ENCODE results near the gene MT1F. TPM values are rescaled to one million over a fixed set of nuclear protein-coding genes. Genes with fewer than 3 reads are reported as not detected.

MT1F gene
- total and polyA plus RNA-seq, 2 of the 4 experiments (the other 2 are of a cell fraction), result 0.56 TPM; not detected in 1

DNA sequence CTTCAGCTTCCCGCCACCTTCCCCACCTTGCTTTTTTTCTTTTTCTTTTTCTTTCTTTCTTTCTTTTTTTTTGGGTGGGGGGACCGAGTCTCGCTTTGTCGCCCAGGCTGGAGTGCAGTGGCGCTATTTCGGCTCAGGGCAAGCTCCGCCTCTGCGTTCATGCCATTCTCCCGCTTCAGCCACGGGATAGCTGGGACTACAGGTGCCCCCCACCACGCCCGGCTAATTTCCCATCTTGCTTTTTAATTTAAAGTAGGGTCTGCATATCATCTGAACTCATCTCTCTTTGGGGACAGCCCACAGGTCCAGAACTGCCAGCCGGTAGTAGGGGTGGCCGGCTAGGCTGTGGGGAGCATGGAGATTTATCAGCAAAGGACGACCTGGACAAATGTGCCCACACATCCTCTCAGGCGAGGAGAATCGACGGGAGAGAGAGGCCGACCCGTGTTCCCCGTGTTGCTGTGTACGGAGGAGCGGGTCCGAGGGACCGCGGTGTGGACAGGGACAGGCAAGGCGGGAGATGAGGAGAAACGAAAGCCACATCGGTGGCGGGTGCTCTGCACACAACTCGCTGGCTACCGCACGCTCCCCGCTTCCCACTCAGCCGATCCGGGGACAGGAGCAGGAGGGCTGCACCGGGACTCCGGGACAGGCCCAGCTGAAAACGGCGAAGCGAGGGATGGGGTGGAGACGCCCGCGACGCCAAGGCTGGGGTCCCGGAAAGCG, 22.9 kb upstream of the MT1F start:
- Histone ChIP-seq H4K8ac (ENCODE audit: low read depth in 2 of 2, low read length in 2 of 2) (no peak overlapping the region), H4K5ac (ENCODE audit: low read depth, low read length) (no peak overlapping the region), H3K9me3 (ENCODE audit: control insufficient read depth, insufficient read depth, low read length) (peaks cover 2% of the 10 kb centered on the region; the same call in 1 of the 2 replicates), H3K36me3 (ENCODE audit: control insufficient read depth, insufficient read depth, low read length) (no peaks in the 10 kb centered on the region), H3K27ac (ENCODE audit: insufficient read depth, low read length) (no peak overlapping the region), H3K4me2 (ENCODE audit: low read depth, low read length) (peak overlapping the region; percentile 28; the same call in 1 of the 2 replicates), H3K23ac (ENCODE audit: low read depth, low read length) (0 out of 2 replicates have a peak overlapping the region, but pooled peaks have one; percentile 8), H3K4me1 (ENCODE audit: control insufficient read depth, insufficient read depth, low read length) (no peaks in the 10 kb centered on the region; the same call in 1 of the 2 replicates), H3K9ac (ENCODE audit: low read depth, low read length) (no peak overlapping the region), H2AFZ (replicated peaks; ENCODE audit: low read length, poor library complexity) (no peak overlapping the region), H2AK9ac (replicated peaks; ENCODE audit: low read depth, low read length, poor library complexity) (no peak overlapping the region), H4K91ac (ENCODE audit: insufficient read depth, low read depth, low read length) (no peak overlapping the region), H2BK5ac (ENCODE audit: low read depth, low read length, poor library complexity, severe bottlenecking) (no peak overlapping the region), H3K4me3 (ENCODE audit: insufficient read depth, low read depth, low read length) (peak overlapping the region; percentile 3; the same call in 1 of the 2 replicates), H3K79me1 (ENCODE audit: low read depth in 1 of 2, low read length in 2 of 2) (no peaks in the 10 kb centered on the region), H3K18ac (ENCODE audit: low read depth, low read length) (no peak overlapping the region), H3K27me3 (ENCODE audit: control insufficient read depth, insufficient read depth, low read length) (peaks cover 84% of the 10 kb centered on the region), H3K56ac (ENCODE audit: extremely low read depth, insufficient read depth, low read length) (no peak overlapping the region), H3K14ac (replicated peaks; ENCODE audit: low read depth, low read length) (no peak overlapping the region), H2AK5ac (ENCODE audit: low read depth, low read length) (no peak overlapping the region), H2BK120ac (ENCODE audit: low read depth, low read length) (no peak overlapping the region), H3K4ac (ENCODE audit: low read depth, low read length) (no peak overlapping the region), H2BK15ac (ENCODE audit: low read depth, low read length) (no peak overlapping the region), H4K20me1 (ENCODE audit: insufficient read depth, low read length) (no peaks in the 10 kb centered on the region), H3K9me1 (ENCODE audit: insufficient read depth, low read length) (no peaks in the 10 kb centered on the region), H2BK20ac (ENCODE audit: low read depth, low read length) (no peak overlapping the region)
- ChIA-PET POLR2A (ENCODE audit: unreplicated experiment) (no interaction called here), CTCF (no interaction called here)
- no peak for ATAC-seq (ENCODE audit: low read depth)
- in situ Hi-C loops (cut with MboI; ENCODE audit: low sequenced_read_pairs), result no loop called here
- 9% methylated on average over 22 of the region's 47 CpGs; no CpG with 5 or more reads in 1 of the 2 experiments for WGBS, 2 experiments (ENCODE audit: extremely low coverage in 2 of 2, insufficient read length in 1 of 2)
- DNase-seq, result no peak
- TF ChIP-seq POLR2A (IDR thresholded peaks at IDR 0.05; ENCODE audit: low read depth, low read length) (no peak), MAZ (IDR thresholded peaks at IDR 0.05; ENCODE audit: borderline replicate concordance, low read depth, low read length) (no peak), RCOR1 (IDR thresholded peaks at IDR 0.05; ENCODE audit: insufficient replicate concordance, low read length) (no peak), NFE2L2 (IDR thresholded peaks at IDR 0.05; ENCODE audit: low read depth, low read length) (no peak), RAD21 (IDR thresholded peaks at IDR 0.05; ENCODE audit: low read length) (no peak), MXI1 (IDR thresholded peaks at IDR 0.05; ENCODE audit: borderline replicate concordance, low read depth, low read length) (no peak), CEBPB (IDR thresholded peaks at IDR 0.05; ENCODE audit: low read depth, low read length) (no peak), MAFK (IDR thresholded peaks at IDR 0.05; ENCODE audit: low read depth, low read length) (no peak), SMC3 (IDR thresholded peaks at IDR 0.05; ENCODE audit: low read depth, low read length) (no peak), CHD1 (IDR thresholded peaks at IDR 0.05; ENCODE audit: low read depth, low read length) (no peak), FOS (IDR thresholded peaks at IDR 0.05; ENCODE audit: low read depth, low read length) (no peak), BHLHE40 (IDR thresholded peaks at IDR 0.05; ENCODE audit: low read depth, low read length) (no peak), RFX5 (IDR thresholded peaks at IDR 0.05; ENCODE audit: low read depth, low read length) (no peak)
- TF ChIP-seq, protein P1, sequence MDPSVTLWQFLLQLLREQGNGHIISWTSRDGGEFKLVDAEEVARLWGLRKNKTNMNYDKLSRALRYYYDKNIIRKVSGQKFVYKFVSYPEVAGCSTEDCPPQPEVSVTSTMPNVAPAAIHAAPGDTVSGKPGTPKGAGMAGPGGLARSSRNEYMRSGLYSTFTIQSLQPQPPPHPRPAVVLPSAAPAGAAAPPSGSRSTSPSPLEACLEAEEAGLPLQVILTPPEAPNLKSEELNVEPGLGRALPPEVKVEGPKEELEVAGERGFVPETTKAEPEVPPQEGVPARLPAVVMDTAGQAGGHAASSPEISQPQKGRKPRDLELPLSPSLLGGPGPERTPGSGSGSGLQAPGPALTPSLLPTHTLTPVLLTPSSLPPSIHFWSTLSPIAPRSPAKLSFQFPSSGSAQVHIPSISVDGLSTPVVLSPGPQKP (IDR thresholded peaks at IDR 0.05; ENCODE audit: borderline replicate concordance, low read depth, low read length), result no peak
- TF ChIP-seq, protein P2, sequence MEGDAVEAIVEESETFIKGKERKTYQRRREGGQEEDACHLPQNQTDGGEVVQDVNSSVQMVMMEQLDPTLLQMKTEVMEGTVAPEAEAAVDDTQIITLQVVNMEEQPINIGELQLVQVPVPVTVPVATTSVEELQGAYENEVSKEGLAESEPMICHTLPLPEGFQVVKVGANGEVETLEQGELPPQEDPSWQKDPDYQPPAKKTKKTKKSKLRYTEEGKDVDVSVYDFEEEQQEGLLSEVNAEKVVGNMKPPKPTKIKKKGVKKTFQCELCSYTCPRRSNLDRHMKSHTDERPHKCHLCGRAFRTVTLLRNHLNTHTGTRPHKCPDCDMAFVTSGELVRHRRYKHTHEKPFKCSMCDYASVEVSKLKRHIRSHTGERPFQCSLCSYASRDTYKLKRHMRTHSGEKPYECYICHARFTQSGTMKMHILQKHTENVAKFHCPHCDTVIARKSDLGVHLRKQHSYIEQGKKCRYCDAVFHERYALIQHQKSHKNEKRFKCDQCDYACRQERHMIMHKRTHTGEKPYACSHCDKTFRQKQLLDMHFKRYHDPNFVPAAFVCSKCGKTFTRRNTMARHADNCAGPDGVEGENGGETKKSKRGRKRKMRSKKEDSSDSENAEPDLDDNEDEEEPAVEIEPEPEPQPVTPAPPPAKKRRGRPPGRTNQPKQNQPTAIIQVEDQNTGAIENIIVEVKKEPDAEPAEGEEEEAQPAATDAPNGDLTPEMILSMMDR (conservative IDR thresholded peaks at IDR 0.05; ENCODE audit: low read depth, low read length), result no peak
- intact Hi-C loops (cut with micrococcal nuclease), result no loop called here
- dilution Hi-C loops (cut with HindIII; ENCODE audit: low sequenced_read_pairs, unreplicated experiment), result no loop called here
- BruUV-seq (replicated peaks), result no TSS peak
